Stimulated activated naive CD8-positive, alpha-beta T cell treated with anti-CD3 and anti-CD28 coated beads, Interleukin-15, amount 100 ng/mL, for 72 hours (primary cell): ENCODE results near the gene PGBD1.

ENCODE experiments used
- ATAC-seq: fragments of 150-1000 bp; cut with Tn5 transposase; 2 replicates; pipeline ENCODE4 v1.10.0; 2021; ENCODE audit warnings: mild to moderate bottlenecking, moderate library complexity
- DNase-seq, 2 donors: peaks; one replicate each; pipeline ENCODE4 v3.0.0; 2021 to 2022
- H3K27ac Mint-ChIP-seq, 2 donors: one replicate each; pipeline ENCODE4 v1.8.0; 2022; ENCODE audit warnings: mild to moderate bottlenecking in 2 of 2, mixed read lengths in 2 of 2, moderate library complexity in 2 of 2
- H3K27me3 Mint-ChIP-seq: one replicate; pipeline ENCODE4 v1.8.0; 2022; ENCODE audit warnings: mixed read lengths
- H3K4me1 Mint-ChIP-seq: one replicate; pipeline ENCODE4 v1.8.0; 2022; ENCODE audit warnings: mild to moderate bottlenecking, mixed read lengths
- H3K4me3 Mint-ChIP-seq, 2 donors: one replicate each; pipeline ENCODE4 v1.8.0; 2022; ENCODE audit warnings: mild to moderate bottlenecking in 2 of 2, mixed read lengths in 2 of 2, moderate library complexity in 1 of 2
- H3K9me3 Mint-ChIP-seq, 2 donors: one replicate each; pipeline ENCODE4 v1.8.0; 2022; ENCODE audit warnings: mixed read lengths in 2 of 2

Gene PGBD1, protein sequence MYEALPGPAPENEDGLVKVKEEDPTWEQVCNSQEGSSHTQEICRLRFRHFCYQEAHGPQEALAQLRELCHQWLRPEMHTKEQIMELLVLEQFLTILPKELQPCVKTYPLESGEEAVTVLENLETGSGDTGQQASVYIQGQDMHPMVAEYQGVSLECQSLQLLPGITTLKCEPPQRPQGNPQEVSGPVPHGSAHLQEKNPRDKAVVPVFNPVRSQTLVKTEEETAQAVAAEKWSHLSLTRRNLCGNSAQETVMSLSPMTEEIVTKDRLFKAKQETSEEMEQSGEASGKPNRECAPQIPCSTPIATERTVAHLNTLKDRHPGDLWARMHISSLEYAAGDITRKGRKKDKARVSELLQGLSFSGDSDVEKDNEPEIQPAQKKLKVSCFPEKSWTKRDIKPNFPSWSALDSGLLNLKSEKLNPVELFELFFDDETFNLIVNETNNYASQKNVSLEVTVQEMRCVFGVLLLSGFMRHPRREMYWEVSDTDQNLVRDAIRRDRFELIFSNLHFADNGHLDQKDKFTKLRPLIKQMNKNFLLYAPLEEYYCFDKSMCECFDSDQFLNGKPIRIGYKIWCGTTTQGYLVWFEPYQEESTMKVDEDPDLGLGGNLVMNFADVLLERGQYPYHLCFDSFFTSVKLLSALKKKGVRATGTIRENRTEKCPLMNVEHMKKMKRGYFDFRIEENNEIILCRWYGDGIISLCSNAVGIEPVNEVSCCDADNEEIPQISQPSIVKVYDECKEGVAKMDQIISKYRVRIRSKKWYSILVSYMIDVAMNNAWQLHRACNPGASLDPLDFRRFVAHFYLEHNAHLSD

DNA sequence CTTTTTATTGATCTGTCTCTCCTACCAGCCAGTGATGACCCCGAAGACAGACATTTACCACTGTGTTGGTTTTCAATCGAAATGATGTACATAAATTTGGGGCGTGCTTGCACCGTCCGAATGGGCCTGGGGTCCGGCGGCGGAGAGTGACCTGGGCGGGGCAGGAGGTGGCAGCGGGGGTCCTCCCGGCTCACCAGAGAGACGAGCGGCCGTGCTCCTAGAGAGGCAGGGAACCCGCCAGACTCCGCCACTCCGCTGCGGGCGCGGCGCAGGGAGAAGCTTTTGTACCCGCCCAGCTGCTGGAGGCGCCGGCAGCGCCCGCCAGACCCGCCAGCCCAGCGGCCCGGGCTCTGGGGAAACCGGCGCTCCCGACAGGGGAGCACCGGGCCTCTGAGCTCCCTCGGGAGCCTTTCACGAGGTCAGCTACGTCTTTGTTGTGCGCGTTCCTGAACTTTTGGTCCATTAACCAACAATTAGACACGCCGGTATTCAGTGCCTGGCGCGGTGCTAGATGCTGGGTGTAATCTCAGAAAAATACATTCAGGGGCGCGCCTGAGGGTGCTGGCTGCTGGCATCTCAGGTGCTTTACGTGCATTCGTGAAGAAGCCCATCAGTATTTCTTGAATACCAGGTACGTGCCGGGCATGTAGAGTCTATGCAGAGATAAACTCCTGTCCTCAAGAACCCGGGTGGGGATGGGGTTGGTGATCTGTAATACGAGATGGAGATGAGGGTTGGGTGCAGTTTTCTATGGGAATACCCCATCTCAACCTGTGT, at the start of gene PGBD1:
Gene PGBD1, plus strand, starts transcription at position 285 of the 777 bp plus-strand sequence. CDS start 2,242 bp downstream, outside the sequence.
- H3K4me1 Mint-ChIP-seq, result peaks cover 16% of the 10 kb centered on the region
- peaks cover 13% of the 10 kb centered on the region for H3K27me3 Mint-ChIP-seq
- H3K27ac Mint-ChIP-seq, result peak within 1 kb of the TSS in 1 of 2 donors; percentile 73
- ATAC-seq (peak; percentile 97), DNase-seq (peak; percentile 70 to 73)
- H3K4me3 Mint-ChIP-seq, result peak within 1 kb of the TSS; percentile 86 to 91
- H3K9me3 Mint-ChIP-seq, result no peaks in the 10 kb centered on the region

DNA sequence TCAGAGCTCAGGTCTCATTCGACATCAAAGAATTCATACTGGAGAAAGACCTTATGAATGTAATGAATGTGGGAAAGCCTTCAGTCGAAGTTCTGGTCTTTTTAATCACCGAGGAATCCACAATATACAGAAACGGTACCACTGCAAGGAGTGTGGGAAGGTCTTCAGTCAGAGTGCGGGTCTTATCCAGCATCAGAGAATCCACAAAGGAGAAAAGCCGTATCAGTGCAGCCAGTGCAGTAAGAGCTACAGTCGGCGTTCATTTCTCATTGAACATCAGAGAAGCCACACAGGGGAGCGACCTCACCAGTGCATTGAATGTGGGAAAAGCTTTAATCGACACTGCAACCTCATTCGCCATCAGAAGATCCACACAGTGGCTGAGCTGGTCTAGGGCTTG, 48.6 kb upstream of the PGBD1 start:
- no peak overlapping the region for H3K27ac Mint-ChIP-seq
- H3K4me3 Mint-ChIP-seq, result no peak overlapping the region
- peaks cover 15% of the 10 kb centered on the region for H3K27me3 Mint-ChIP-seq
- no peak for DNase-seq
- no peak for ATAC-seq
- H3K4me1 Mint-ChIP-seq, result no peaks in the 10 kb centered on the region
- H3K9me3 Mint-ChIP-seq, result peaks cover 0 to 7% of the 10 kb centered on the region in 2 donors

DNA sequence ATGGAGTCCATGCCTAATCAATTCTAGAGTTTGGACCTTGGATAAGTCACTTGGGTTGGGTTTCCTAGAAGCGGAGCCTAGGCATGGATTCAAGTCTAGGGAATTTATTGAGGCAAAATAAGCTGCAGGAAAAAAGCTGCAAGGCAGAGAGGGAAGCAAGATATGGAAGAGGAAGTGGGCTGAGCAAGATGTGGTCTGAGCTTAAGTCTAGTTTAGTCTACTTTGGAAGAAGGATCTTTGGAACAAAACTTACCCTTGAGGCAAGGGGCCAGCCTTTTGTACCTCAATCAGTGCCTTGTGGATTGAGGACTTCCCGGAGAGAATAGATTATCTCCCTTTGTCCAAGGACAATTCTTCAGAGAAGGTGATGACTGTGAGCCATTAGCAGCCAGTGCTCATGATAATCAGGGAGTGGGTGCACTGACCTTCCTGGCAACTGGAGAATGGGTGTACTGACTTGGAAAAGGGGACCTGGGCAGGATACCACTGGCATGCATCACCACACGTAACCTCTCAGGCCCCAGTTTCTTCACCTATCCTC, 45.4 kb upstream of the PGBD1 start:
- H3K4me1 Mint-ChIP-seq, result no peaks in the 10 kb centered on the region
- no peak overlapping the region for H3K4me3 Mint-ChIP-seq
- no peak for DNase-seq
- peaks cover 15% of the 10 kb centered on the region for H3K27me3 Mint-ChIP-seq
- no peak for ATAC-seq
- peaks cover 0 to 7% of the 10 kb centered on the region in 2 donors for H3K9me3 Mint-ChIP-seq
- H3K27ac Mint-ChIP-seq, result no peak overlapping the region

DNA sequence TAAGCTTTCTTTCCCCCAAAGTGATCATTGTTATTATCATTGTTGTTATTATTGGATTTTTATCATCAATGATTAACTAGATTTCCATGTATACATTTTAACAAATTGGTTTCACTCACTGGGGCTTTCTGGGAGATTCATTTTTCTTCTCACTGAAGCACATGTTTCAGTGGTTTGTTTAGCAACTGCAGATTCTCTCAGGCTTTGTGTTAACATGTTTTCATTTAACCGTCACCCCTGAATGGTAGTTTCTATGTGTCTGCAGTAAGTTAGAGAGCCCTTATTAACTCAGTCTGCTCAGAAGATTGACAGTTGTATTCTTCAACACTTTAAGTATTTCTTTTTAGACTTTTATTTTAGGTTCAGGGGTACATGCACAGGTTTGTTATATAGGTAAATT, 41.7 kb upstream of the PGBD1 start:
- Mint-ChIP-seq H3K4me1 (no peaks in the 10 kb centered on the region), H3K27ac (no peak overlapping the region), H3K4me3 (no peak overlapping the region), H3K27me3 (peaks cover 15% of the 10 kb centered on the region), H3K9me3 (no peaks in the 10 kb centered on the region)
- ATAC-seq (no peak), DNase-seq (no peak)

DNA sequence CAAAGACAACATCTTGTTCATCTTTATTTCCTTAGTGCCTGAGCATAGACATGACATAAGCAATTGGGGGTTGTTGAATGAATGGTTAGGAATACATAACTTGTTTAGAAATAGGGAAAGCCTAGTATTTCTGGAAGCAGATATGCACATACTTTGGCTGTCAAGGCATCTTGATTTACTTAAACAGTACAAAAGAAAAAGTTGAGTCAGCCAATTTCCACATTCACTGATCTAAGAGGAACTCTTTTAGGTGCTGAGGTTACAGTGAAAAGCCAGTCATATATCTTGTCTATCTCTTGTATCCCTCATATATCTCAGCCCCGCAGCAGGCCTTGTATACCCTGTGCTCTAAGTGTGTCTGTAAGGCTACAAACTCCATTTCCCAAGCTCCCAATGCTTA, 40.9 kb upstream of the PGBD1 start:
- Mint-ChIP-seq H3K27ac (no peak overlapping the region), H3K4me3 (no peak overlapping the region), H3K9me3 (no peaks in the 10 kb centered on the region), H3K27me3 (peaks cover 7% of the 10 kb centered on the region), H3K4me1 (no peaks in the 10 kb centered on the region)
- no peak for DNase-seq
- ATAC-seq, result no peak

DNA sequence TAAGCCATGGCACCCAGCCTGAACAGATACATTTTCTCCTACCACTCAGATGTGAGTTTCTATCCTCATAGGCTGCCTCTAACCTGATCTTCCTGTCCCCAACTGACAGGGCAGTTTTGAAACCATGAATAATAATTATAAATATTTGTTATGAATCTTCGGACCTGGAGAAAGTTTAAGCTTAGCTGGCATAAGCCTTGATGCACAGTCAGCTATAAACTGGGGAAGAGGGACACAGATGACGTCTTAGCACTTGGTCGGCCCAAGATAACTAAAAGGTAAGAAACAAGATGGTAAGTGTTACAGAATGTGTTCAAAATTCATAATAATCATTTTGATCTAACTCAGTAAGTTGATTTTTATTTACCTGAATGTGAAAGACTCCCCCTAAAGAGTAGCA, 37.4 kb upstream of the PGBD1 start:
- H3K27ac Mint-ChIP-seq, result no peak overlapping the region
- H3K9me3 Mint-ChIP-seq, result no peaks in the 10 kb centered on the region
- H3K4me1 Mint-ChIP-seq, result peaks cover 5% of the 10 kb centered on the region
- DNase-seq (no peak), ATAC-seq (no peak)
- H3K4me3 Mint-ChIP-seq, result no peak overlapping the region
- no peaks in the 10 kb centered on the region for H3K27me3 Mint-ChIP-seq

DNA sequence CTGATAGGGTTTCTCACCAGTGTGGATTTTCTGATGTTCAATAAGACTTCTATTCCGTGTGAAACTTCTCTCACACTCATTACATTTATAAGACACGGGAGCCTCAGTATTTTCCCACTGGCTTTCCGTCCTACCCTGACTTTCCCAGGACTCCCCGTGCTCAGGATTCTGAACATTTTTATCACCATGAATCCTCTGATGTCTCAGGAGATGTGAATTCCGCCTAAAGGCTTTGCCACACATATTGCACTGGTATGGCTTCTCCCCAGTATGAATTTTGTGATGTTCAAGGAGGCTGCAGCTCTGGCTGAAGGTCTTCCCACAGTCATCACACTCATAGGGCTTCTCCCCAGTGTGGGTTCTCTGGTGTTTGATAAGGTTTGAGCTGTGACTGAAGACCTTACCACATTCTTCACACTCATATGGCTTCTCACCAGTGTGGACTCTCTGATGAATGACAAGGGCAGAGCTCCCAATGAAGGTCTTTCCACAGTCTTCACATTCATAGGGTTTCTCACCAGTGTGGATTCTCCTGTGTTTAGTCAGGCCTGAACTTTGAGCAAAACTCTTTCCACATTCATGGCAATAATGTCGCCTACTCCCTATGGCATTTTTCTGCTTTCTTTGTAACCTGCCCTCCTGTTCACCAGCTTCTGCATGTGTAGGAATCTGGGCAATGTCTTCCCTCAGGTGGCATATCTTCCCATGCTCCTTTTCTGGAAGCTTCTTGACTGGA, 36.0 kb upstream of the PGBD1 start:
- Mint-ChIP-seq H3K27ac (no peak overlapping the region), H3K4me1 (peaks cover 16% of the 10 kb centered on the region), H3K9me3 (no peaks in the 10 kb centered on the region), H3K27me3 (no peaks in the 10 kb centered on the region), H3K4me3 (no peak overlapping the region)
- ATAC-seq (no peak), DNase-seq (no peak)

DNA sequence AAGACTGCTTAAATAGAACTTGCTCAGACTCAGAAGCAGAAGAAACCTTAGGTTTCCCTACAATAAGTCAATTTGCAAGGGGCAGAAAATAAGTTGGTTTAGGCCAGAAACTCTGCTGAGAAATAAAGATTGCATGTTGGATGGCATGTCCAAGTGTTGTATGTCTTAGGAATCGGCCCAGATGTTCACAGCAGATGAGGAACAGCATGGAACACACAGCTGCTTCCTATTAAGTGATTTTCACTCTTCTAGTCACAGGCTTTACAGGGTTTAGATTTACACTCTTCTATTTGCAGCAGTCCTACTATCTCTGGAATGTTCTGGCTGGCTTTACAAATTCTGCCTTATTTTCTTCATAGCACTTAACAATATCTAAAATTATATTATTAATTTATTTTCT, 32.5 kb upstream of the PGBD1 start:
- H3K27ac Mint-ChIP-seq, result no peak overlapping the region
- H3K4me1 Mint-ChIP-seq, result peaks cover 35% of the 10 kb centered on the region
- H3K9me3 Mint-ChIP-seq, result no peaks in the 10 kb centered on the region
- ATAC-seq (no peak), DNase-seq (no peak)
- H3K27me3 Mint-ChIP-seq, result no peaks in the 10 kb centered on the region
- H3K4me3 Mint-ChIP-seq, result no peak overlapping the region

DNA sequence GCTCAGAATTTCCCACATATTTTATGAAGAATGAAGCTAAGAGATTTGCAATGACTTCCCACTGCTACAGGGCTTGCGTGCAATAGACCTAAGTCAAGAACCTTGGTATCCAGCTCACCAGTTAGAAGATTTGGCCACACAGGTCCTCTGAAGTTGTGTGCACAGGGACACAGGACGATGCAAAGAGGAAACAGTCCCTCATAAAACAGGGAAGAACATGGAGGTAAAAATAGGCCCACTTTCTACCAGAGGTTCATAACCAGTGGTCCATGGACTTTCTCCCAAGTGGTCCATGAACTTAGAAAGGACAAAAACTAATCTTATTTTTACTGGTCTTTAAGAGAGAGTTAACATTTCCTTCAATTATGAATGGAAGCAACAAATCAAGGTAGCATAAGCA, 30.6 kb upstream of the PGBD1 start:
- ATAC-seq, result no peak
- no peak for DNase-seq
- Mint-ChIP-seq H3K27ac (no peak overlapping the region), H3K4me1 (peaks cover 35% of the 10 kb centered on the region), H3K27me3 (no peaks in the 10 kb centered on the region), H3K9me3 (no peaks in the 10 kb centered on the region), H3K4me3 (peak overlapping the region; percentile 56 to 72)

DNA sequence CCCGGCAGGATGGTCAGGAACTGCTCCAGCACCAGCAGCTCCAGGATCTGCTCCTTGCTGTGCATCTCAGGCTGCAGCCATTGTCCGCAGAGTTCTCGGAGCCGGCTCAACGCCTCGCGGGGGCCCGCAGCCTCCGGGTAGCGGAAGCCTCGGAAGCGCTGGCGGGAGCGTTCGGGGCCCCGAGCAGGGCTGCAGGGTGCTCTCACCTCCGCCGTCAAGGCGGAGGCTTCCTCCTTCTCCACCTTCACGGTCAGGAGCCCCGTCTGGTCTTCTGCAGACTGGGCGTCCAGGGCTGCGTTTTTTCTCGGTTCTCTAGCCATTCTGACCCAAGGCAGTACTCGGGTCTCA, 29.7 kb upstream of the PGBD1 start:
- DNase-seq, result peak; percentile 40 to 57
- Mint-ChIP-seq H3K9me3 (no peaks in the 10 kb centered on the region), H3K4me3 (peak overlapping the region; percentile 83 to 88), H3K4me1 (peaks cover 35% of the 10 kb centered on the region), H3K27ac (peak overlapping the region; percentile 86 to 97), H3K27me3 (no peaks in the 10 kb centered on the region)
- ATAC-seq, result peak; percentile 84

DNA sequence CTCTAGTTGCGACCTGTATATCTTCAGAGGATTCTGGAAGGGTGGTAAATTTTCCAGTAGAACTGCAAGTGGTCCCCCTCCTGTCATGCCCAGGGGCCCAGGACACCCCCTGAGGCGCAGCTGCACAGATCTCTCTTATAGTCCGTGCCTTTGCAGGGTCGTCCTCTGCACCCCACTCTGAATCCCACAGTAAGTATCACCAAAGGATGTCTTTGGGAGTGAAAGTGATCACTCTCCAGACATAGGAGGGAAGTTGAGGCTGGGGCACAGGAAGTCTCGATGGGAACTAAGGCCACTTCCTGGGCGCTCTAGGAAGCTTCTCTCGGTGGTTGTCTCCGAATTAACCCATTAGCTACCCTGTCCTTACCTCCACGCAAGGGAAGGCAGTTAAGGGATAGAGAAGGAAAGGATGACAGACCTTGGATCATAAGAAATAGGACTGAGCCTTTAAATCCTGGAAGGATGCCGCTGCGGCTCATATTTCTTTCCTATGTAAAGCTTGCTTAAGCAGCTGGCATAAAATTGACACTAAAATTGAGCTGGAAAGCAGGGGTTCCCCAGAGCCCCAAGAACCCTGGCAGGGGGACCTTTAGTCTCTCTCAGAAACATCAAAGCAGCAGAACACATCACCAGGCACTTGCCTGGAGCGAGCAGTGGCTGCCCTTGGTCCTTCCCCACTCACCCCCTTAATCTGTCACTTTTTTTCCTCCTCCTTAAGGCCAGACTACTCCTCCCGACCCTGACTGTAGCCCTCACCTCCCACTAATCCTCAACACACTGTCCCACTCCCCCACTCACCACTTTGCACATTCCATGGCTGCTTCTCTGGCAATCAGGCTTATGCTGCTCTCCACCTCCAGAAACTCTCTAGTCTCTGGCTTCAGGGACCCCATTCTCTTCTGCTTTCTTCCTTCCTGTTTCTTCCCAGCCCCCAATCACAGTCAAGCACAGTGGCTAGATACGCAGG, 29.1 kb upstream of the PGBD1 start, which contains the start of gene ZKSCAN4:
Gene ZKSCAN4, minus strand, starts transcription at position 261 of the 967 bp plus-strand sequence. CDS start 289 bp downstream, outside the sequence.
- H3K9me3 Mint-ChIP-seq, result no peaks in the 10 kb centered on the region
- H3K4me3 Mint-ChIP-seq, result peak within 1 kb of the TSS; percentile 83 to 88
- peaks cover 35% of the 10 kb centered on the region for H3K4me1 Mint-ChIP-seq
- peak within 1 kb of the TSS; percentile 94 to 97 for H3K27ac Mint-ChIP-seq
- DNase-seq (peak; percentile 77 to 78), ATAC-seq (peak; percentile 90)
- no peaks in the 10 kb centered on the region for H3K27me3 Mint-ChIP-seq

DNA sequence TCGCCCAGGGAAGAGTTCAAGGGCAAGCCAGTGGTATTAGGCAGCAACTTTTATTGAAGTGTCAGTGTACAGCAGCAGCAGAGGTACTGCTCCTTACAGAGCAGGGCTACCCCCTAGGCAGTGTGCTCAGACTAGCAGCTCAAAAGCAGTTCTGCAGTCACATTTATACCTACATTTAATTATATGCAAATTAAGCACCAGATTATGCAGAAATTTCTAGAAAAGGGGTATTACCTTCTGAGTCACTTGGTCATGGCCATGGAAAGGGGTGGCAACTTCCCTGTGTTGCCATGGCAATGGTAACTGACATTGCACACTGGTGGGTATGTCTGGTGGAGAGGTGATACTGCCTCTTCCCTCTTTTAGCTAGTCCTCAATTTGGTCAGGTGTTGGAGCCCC, 27.3 kb upstream of the PGBD1 start:
- ATAC-seq, result peak; percentile 72
- Mint-ChIP-seq H3K4me1 (peaks cover 36% of the 10 kb centered on the region), H3K27ac (no peak overlapping the region), H3K9me3 (peaks cover 7 to 11% of the 10 kb centered on the region in 2 donors), H3K27me3 (no peaks in the 10 kb centered on the region), H3K4me3 (no peak overlapping the region)
- DNase-seq, result peak; percentile 3 to 52

DNA sequence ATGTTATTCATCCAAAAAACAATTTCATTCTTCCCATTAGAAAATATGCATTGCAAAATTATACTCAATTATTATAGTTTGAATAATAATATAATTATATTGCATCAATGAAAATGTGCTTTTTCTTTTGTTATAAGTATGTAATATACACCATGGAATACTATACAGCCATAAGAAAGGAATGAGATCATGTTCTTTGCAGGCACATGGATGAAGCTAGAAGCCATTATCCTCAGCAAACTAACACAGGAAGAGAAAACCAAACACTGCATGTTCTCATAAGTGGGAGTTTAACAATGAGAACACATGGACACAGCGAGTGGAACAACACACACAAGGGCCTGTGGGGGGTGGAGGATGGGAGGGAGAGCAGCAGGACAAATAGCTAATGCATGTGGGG, 24.3 kb upstream of the PGBD1 start:
- H3K4me3 Mint-ChIP-seq, result no peak overlapping the region
- ATAC-seq (no peak), DNase-seq (no peak)
- H3K9me3 Mint-ChIP-seq, result peaks cover 7 to 21% of the 10 kb centered on the region in 2 donors
- no peaks in the 10 kb centered on the region for H3K27me3 Mint-ChIP-seq
- H3K4me1 Mint-ChIP-seq, result peaks cover 16% of the 10 kb centered on the region
- no peak overlapping the region for H3K27ac Mint-ChIP-seq
